ENCODE results near the gene SPINT2.

Gene SPINT2, protein sequence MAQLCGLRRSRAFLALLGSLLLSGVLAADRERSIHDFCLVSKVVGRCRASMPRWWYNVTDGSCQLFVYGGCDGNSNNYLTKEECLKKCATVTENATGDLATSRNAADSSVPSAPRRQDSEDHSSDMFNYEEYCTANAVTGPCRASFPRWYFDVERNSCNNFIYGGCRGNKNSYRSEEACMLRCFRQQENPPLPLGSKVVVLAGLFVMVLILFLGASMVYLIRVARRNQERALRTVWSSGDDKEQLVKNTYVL

DNA sequence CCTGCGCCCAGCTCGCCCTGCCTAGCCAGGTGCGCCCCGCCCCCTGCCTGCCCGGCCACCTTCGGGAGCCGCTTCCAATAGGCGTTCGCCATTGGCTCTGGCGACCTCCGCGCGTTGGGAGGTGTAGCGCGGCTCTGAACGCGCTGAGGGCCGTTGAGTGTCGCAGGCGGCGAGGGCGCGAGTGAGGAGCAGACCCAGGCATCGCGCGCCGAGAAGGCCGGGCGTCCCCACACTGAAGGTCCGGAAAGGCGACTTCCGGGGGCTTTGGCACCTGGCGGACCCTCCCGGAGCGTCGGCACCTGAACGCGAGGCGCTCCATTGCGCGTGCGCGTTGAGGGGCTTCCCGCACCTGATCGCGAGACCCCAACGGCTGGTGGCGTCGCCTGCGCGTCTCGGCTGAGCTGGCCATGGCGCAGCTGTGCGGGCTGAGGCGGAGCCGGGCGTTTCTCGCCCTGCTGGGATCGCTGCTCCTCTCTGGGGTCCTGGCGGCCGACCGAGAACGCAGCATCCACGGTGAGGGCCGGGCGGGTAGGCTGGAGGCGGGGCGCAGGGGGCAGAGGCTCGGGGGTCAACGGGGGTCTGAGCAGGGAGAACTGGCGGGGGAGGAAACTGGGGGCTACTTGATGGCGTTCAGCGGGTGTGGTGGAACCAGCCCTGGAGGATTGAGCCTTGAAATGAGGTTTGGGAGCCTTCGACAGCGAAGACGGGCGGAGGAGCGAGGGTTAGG, at the start of gene SPINT2:
SPINT2 (plus strand) TSS at position 88 of the 727 bp plus-strand sequence; CDS start at position 408, 320 bp downstream.
- TF ChIP-seq, protein P1, sequence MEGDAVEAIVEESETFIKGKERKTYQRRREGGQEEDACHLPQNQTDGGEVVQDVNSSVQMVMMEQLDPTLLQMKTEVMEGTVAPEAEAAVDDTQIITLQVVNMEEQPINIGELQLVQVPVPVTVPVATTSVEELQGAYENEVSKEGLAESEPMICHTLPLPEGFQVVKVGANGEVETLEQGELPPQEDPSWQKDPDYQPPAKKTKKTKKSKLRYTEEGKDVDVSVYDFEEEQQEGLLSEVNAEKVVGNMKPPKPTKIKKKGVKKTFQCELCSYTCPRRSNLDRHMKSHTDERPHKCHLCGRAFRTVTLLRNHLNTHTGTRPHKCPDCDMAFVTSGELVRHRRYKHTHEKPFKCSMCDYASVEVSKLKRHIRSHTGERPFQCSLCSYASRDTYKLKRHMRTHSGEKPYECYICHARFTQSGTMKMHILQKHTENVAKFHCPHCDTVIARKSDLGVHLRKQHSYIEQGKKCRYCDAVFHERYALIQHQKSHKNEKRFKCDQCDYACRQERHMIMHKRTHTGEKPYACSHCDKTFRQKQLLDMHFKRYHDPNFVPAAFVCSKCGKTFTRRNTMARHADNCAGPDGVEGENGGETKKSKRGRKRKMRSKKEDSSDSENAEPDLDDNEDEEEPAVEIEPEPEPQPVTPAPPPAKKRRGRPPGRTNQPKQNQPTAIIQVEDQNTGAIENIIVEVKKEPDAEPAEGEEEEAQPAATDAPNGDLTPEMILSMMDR (IDR thresholded peaks at IDR 0.05; ENCODE audit: extremely low read depth, insufficient read depth, missing control alignments), result no peak
- in situ Hi-C loops (cut with MboI; ENCODE audit: low pct_unique_long_range_greater_than_20kb, low sequenced_read_pairs, unreplicated experiment), result no loop called here
- DNase-seq (ENCODE audit: low spot score), result peak; percentile 82

DNA sequence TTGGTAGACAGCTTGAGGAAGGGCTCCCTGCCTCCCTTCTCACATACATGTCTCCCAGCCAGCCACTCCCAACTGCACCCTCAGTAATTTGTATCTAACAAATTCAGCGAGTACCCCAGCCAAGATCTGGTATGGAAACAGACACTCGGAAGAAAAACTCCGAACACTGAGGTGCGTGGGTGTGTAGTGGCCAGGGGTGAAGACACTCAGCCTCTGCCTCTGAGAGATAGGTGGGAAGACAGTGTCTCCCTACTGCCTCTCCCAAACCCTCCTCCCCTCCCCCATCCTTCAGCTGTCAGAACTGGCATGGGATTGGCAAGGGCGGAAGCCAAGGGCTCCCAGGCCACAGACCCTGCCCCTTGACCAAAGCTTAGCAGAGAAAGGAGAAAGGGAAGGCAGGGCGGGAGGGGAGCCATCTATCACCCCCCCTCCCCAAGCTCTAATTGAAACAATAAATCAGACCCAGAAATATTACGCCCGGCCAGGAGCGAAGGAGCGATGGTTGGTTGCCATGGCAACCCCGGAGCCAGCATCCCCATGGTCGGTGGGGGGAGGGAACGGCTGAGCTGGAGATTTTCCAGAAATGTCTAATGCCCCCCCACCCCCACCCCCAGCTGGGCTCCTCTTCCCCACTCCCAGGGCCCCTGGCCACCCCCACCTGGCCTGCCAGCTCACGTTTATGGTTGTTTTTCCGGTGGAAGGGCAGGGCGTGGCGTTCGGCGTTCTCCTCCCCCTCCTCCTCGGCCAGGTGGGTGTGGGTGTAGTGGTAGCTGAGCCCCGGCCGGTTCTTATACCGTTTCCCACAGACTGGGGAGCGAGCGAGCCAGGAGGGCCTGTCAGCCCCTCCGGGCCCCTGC, 47.4 kb upstream of the SPINT2 start:
- in situ Hi-C loops (cut with MboI; ENCODE audit: low pct_unique_long_range_greater_than_20kb, low sequenced_read_pairs, unreplicated experiment), result no loop called here
- DNase-seq (ENCODE audit: low spot score), result no peak
- TF ChIP-seq, protein P1 (IDR thresholded peaks at IDR 0.05; ENCODE audit: extremely low read depth, insufficient read depth, missing control alignments), result no peak

DNA sequence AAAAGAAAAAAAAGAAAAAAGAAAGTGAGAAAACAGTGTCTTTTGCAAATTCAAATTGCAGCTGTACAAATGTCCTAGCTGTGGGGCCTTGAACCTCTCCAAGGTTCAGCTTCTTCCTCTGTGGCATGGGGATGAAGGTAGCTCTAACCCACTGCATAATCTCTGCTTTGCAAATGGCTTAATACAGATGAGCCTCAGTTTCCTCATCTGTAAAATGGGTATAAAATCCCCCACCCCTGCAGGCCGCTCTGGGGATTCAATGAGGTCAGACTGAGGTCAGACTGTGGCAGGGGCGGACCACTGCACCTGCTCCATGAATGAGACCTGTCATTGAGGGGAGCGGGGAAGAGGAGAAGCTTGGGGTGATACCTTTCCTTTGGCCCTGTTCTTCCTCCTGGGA, 46.2 kb upstream of the SPINT2 start:
- DNase-seq (ENCODE audit: low spot score), result no peak
- TF ChIP-seq, protein P1 (IDR thresholded peaks at IDR 0.05; ENCODE audit: extremely low read depth, insufficient read depth, missing control alignments), result no peak
- in situ Hi-C loops (cut with MboI; ENCODE audit: low pct_unique_long_range_greater_than_20kb, low sequenced_read_pairs, unreplicated experiment), result no loop called here

DNA sequence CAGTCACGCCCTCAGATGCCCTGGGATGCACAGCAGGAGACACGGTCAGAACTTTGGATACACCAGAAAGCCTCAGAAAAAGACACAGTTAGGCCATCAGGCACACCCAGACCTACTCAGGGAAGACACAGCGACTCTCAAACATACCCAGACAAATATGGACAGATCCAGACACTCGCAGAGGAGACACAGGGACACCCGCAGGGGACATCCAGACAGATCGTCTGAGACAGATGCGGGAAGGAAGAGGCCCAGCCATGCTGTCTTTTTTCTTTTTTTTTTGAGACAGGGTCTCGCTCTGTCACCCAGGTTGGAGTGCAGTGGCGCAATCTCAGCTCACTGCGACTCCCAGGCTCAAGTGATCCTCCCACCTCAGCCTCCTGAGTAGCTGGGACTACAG, 45.2 kb upstream of the SPINT2 start:
- in situ Hi-C loops (cut with MboI; ENCODE audit: low pct_unique_long_range_greater_than_20kb, low sequenced_read_pairs, unreplicated experiment), result no loop called here
- no peak for DNase-seq (ENCODE audit: low spot score)
- TF ChIP-seq, protein P1 (IDR thresholded peaks at IDR 0.05; ENCODE audit: extremely low read depth, insufficient read depth, missing control alignments), result no peak

DNA sequence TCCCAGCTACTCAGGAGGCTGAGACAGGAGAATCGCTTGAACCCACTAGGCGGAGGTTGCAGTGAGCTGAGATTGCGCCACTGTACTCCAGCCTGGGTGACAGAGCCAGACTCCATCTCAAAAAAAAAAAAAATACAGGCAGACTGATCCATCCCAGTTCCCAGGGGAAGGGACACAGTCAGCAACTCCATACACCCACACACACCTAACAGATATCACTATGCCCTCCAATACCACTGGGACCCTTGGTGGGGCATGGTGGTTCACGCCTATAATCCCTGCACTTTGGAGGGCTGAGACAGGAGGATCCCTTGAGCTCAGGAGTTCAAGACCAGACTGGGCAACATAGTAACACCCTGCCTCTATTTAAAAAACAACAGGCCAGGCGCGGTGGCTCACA, 43.0 kb upstream of the SPINT2 start:
- TF ChIP-seq, protein P1 (IDR thresholded peaks at IDR 0.05; ENCODE audit: extremely low read depth, insufficient read depth, missing control alignments), result no peak
- in situ Hi-C loops (cut with MboI; ENCODE audit: low pct_unique_long_range_greater_than_20kb, low sequenced_read_pairs, unreplicated experiment), result no loop called here
- no peak for DNase-seq (ENCODE audit: low spot score)

Measured in GM13977 (cell line).